GM18508 (cell line): ENCODE results near the gene IFITM10.

Source experiments
- ATAC-seq: cut with Tn5 transposase; IDR thresholded peaks from one replicate; pipeline ENCODE4 v1.9.1; 2021; ENCODE audit warnings: moderate number of reproducible peaks; ENCODE audit not compliant: insufficient read depth, unreplicated experiment

Gene IFITM10

DNA sequence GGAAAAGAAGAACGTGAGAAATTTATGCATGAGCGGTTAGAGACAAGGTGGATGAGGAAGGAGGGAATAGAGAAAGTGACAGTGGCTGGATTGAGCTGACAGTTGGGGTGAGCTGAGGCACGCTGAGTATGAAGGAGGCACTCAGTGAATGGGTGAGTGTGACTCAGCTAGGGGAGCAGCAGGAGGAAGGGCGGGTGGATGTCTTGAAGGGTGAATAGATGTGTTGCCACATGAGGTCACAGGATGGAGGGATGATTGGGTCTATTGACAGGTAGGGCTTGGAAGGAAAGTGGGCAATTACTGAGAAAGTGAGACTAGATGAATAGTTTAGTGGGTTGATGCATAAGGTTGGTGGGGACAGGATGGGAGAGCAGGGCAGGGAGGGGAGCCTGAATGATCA lies 8.0 kb downstream of the IFITM10 start:
- ATAC-seq: no peak

- no peak for ATAC-seq
Observed at GRCh38 chr11:1741741-1742140, 8.7 kb downstream of the IFITM10 start.

- ATAC-seq: no peak
Observed at GRCh38 chr11:1740786-1741530, 9.4 kb downstream of the IFITM10 start.

DNA sequence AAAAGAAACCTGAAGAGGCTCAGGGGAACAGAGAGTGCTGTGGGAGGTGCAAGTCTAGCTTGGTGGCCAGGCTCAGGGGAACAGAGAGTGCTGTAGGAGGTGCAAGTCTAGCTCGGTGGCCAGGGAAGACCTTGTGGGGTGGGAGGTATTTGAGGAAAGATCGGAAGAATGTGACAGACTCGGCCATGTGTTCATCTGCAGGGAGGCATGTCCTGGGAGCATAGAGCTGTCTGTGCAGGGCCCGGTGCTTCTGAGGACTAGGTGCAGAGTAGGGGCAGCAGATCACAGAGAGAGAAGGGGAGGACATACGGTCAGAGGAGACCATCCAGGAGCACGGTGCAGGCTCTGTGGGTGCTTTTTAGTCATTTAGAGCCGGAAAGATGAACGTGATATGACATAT lies 10.8 kb downstream of the IFITM10 start:
- no peak for ATAC-seq

GRCh38 chr11:1738380-1738779 lies 12.0 kb downstream of the IFITM10 start:
- ATAC-seq: no peak

GRCh38 chr11:1737080-1737757 lies 13.2 kb downstream of the IFITM10 start:
- no peak for ATAC-seq

GRCh38 chr11:1736447-1736992 lies 13.9 kb downstream of the IFITM10 start:
- no peak for ATAC-seq

DNA sequence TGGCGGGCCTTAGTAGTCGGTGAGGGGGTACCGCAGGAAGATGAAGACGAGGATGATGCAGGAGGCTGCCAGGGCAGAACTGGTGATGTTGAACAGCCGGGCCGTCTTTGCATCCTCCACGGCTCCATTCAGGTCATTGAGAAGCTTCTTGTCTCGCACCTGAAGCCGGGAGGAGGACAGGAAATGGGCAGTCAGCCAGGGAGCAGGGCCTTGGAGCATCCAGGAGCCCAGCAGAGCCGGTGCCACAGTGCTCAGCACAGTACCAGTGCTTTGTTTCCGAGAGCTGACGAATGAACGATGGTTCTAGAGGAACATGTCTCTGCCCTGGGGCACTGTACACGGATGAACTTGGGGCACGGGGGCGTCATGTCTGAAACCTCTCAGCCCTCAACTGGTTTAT lies 15.1 kb downstream of the IFITM10 start:
- no peak for ATAC-seq

DNA sequence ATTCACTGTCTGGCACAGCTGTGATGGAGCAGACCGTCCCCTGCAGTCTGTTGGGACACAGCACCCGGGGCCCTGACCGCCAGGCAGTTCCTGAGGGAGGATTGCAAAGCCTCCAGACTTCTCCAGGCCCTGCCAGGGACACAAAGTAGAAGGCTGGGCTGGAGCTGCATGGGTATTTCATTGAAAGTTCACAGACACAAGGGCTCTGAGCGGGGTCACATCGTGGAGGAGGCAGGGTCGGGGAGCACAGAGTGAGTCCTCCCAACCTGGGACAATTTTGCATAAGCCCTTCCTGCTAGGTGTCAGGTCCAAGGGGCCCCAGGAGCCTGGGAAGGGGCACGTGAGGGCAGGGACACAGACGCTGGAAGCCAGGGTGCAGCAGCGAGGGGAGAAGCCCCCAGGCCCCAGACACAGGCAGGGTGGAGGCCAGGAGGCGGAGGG lies 15.7 kb downstream of the IFITM10 start:
- ATAC-seq: no peak

GRCh38 chr11:1733716-1734640 lies 16.4 kb downstream of the IFITM10 start:
- ATAC-seq: no peak

DNA sequence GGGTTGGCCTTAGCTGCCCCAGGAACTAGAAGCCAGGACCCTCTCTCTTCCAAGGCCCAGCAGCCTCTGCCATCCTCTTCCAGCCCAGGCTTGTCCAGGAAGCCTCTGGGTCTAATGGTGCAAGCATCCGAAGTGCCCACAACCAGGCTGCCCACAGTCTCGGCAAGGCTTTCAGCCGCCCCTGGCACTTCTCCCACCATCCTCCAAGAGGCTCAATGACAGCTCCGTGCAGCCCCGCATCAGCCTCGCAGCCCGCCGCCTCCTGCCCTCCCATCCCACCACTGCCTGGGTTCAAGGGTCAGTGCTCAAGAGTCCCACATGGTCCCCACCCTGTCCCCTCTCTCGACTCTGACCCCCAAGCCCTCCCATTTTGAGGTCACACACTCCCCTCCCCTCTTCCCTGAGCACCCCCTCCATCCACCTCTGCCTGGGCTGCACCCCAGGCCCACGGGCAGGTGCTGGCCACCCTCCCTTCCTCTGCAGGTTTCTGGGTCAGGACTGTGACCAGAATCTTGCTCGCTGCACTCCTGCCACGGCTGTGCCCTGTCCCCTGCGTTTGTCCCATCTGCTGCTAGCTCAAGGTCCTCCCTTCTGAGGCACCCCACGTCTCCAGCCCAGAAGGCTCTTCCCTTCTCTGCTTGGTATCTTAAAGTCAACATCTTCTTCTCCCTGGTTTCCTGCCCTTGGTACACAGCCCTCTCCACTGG lies 17.2 kb downstream of the IFITM10 start:
- ATAC-seq: no peak

- no peak for ATAC-seq
Observed at GRCh38 chr11:1732418-1733008, 17.9 kb downstream of the IFITM10 start.

DNA sequence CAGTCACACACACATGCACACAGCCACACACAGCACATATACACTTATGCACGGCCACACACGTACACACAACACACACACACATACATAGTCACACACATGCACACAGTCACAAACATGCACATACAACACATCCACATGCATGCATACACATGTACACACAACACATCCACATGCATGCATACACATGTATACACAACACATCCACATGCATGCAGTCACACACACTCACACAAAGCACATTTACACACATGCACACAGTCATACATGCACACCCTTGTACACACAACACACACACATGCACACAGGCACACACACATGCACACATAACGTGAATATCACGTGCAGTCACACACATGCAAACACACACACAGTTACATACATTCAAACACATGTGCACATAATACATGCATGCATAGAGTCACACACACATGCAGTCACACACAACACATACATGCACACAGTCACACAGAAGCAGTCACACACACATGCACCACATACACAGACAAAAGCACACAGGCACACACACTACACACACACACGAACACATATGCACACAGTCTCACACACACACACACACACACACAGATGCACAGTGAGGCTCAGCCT lies 18.8 kb downstream of the IFITM10 start:
- ATAC-seq: no peak

GRCh38 chr11:1730059-1730629 lies 20.3 kb downstream of the IFITM10 start:
- no peak for ATAC-seq

DNA sequence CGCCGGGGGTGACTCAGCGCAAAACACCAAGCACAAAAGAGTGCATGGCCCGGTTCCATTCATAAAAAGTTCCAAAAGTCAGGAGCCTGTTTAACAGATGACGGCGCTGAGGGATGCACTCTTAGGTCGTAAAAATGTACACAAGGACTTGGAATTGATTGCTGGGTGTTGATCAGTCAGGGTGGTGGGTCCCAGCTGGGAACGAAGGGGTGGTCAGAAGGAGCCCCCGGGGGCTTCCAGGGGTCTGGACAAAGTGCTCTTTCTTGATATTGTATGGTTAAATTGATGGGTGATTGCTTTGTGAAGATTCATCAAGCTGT lies 20.7 kb downstream of the IFITM10 start:
- ATAC-seq: no peak

GRCh38 chr11:1728931-1729691 lies 21.3 kb downstream of the IFITM10 start:
- ATAC-seq: no peak

GRCh38 chr11:1728301-1728700 lies 22.1 kb downstream of the IFITM10 start:
- ATAC-seq: no peak

DNA sequence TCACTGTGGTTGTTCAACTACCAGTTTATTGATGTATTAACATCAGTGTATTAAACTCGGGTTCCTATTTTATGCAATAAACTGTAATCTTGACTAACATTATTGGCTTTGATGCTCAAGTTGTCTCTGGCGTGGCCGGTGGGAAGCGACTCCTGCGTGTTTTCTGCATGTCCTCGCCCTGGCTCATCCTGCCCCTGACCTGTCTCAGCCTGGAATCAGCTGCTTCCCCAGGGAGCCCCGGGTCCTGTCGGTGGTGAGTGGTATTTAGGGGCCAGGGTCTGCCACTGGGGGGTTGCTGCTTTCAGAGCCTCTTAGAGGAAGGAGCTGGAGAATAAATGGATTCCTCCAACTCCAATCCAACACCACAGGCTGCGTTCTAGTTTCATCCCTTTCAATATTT lies 22.5 kb downstream of the IFITM10 start:
- no peak for ATAC-seq
